ENCODE results near the gene SH3RF1.

The SH3RF1 gene

GRCh38 chr4:169250796-169251195, 20.0 kb downstream of the SH3RF1 start:
- no peak for DNase-seq

GRCh38 chr4:169249999-169250398, 20.8 kb downstream of the SH3RF1 start:
- DNase-seq = no peak

GRCh38 chr4:169249214-169249973, 21.4 kb downstream of the SH3RF1 start:
- DNase-seq = peak in 1 of 2 experiments; percentile 6

- DNase-seq = no peak
Measured at GRCh38 chr4:169248645-169249044, 22.1 kb downstream of the SH3RF1 start.

GRCh38 chr4:169246957-169247396, 23.8 kb downstream of the SH3RF1 start:
- DNase-seq = no peak

GRCh38 chr4:169246279-169246678, 24.5 kb downstream of the SH3RF1 start:
- DNase-seq = no peak

- DNase-seq = no peak
Measured at GRCh38 chr4:169245061-169245460, 25.7 kb downstream of the SH3RF1 start.

GRCh38 chr4:169243825-169244609, 26.7 kb downstream of the SH3RF1 start:
- DNase-seq = peak in 1 of 2 experiments; percentile 7

- no peak for DNase-seq
Measured at GRCh38 chr4:169241464-169241863, 29.3 kb downstream of the SH3RF1 start.

- DNase-seq = no peak
Measured at GRCh38 chr4:169239221-169239905, 31.4 kb downstream of the SH3RF1 start.

- no peak for DNase-seq
Measured at GRCh38 chr4:169238445-169238844, 32.3 kb downstream of the SH3RF1 start.

GRCh38 chr4:169236873-169237626, 33.7 kb downstream of the SH3RF1 start:
- no peak for DNase-seq

- peak; percentile 20 to 55 for DNase-seq
Measured at GRCh38 chr4:169236078-169236477, 34.7 kb downstream of the SH3RF1 start.

- DNase-seq = no peak
Measured at GRCh38 chr4:169234137-169234855, 36.5 kb downstream of the SH3RF1 start.

GRCh38 chr4:169233691-169234090, 37.1 kb downstream of the SH3RF1 start:
- DNase-seq = no peak

GRCh38 chr4:169231647-169232262, 39.0 kb downstream of the SH3RF1 start:
- no peak for DNase-seq

GRCh38 chr4:169229571-169230028, 41.2 kb downstream of the SH3RF1 start:
- peak in 1 of 2 experiments; percentile 36 for DNase-seq

- no peak for DNase-seq
Measured at GRCh38 chr4:169228076-169228475, 42.7 kb downstream of the SH3RF1 start.

- no peak for DNase-seq
Measured at GRCh38 chr4:169226565-169226964, 44.2 kb downstream of the SH3RF1 start.

GRCh38 chr4:169225812-169226211, 44.9 kb downstream of the SH3RF1 start:
- DNase-seq = no peak

- no peak for DNase-seq
Measured at GRCh38 chr4:169225058-169225751, 45.6 kb downstream of the SH3RF1 start.

Data from NCI-H2081 (cell line).